Liver (tissue), 9 donors: ENCODE data around the gene KRT86. TPM values are rescaled to one million over a fixed set of nuclear protein-coding genes. Genes with fewer than 3 reads are reported as not detected.

ENCODE experiments used
- DNase-seq: peaks from one replicate; pipeline ENCODE4 v3.0.0-alpha.2; 2017; ENCODE audit warnings: low spot score
- H3K27ac ChIP-seq, 2 donors: one replicate each; pipeline ENCODE4 v1.7.0; 2013; ENCODE audit warnings: inconsistent platforms in 2 of 2, low read length in 2 of 2, control low read depth in 1 of 2, low read depth in 1 of 2, mild to moderate bottlenecking in 1 of 2
- H3K27me3 ChIP-seq, 4 donors: one replicate each; pipeline versions ENCODE4 v1.6.1 to v1.7.0; 2013; ENCODE audit warnings: low read length in 3 of 4, inconsistent platforms in 1 of 4, mild to moderate bottlenecking in 1 of 4, moderate library complexity in 1 of 4; ENCODE audit not compliant: control insufficient read depth in 4 of 4, insufficient read depth in 4 of 4
- H3K36me3 ChIP-seq, 4 donors: one replicate each; pipeline versions ENCODE4 v1.6.1 to v1.7.0; 2013; ENCODE audit warnings: low read length in 3 of 4, mild to moderate bottlenecking in 3 of 4, low read depth in 1 of 4, moderate library complexity in 1 of 4; ENCODE audit not compliant: control insufficient read depth in 4 of 4, insufficient read depth in 3 of 4
- H3K4me1 ChIP-seq, 4 donors: one replicate each; pipeline versions ENCODE4 v1.6.1 to v1.7.0; 2013; ENCODE audit warnings: low read length in 3 of 4, mild to moderate bottlenecking in 3 of 4, moderate library complexity in 1 of 4; ENCODE audit not compliant: control insufficient read depth in 4 of 4, insufficient read depth in 4 of 4
- H3K4me3 ChIP-seq, 3 donors: one replicate each; pipeline versions ENCODE4 v1.6.1 to v1.7.0; 2013; ENCODE audit warnings: low read length in 3 of 3, control low read depth in 1 of 3, low read depth in 1 of 3, mild to moderate bottlenecking in 1 of 3
- H3K9ac ChIP-seq, 2 donors: one replicate each; pipeline ENCODE4 v1.7.0; 2013; ENCODE audit warnings: low read length in 2 of 2, mild to moderate bottlenecking in 2 of 2, moderate library complexity in 2 of 2, control low read depth in 1 of 2, low read depth in 1 of 2
- H3K9me3 ChIP-seq, 4 donors: one replicate each; pipeline versions ENCODE4 v1.6.1 to v1.7.0; 2013; ENCODE audit warnings: low read length in 3 of 4; ENCODE audit not compliant: control insufficient read depth in 4 of 4
- FOXA1 ChIP-seq: IDR thresholded peaks from 2 replicates; pipeline ENCODE4 v1.6.1; 2016; ENCODE audit warnings: antibody characterized with exemption
- FOXA2 ChIP-seq: IDR thresholded peaks from 2 replicates; pipeline ENCODE4 v1.6.1; 2016; ENCODE audit warnings: antibody characterized with exemption
- GABPA ChIP-seq, 2 donors: IDR thresholded peaks in 1 of 2; conservative IDR thresholded peaks in 1 of 2; 2 replicates each; pipeline ENCODE4 v1.6.1; 2016; ENCODE audit warnings: antibody characterized with exemption in 2 of 2, mild to moderate bottlenecking in 1 of 2, moderate library complexity in 1 of 2
- HNF4G ChIP-seq: IDR thresholded peaks from 2 replicates; pipeline ENCODE4 v1.6.1; 2016; ENCODE audit warnings: antibody characterized with exemption
- JUND ChIP-seq, 2 donors: IDR thresholded peaks; 2 replicates each; pipeline ENCODE4 v1.6.1; 2016; ENCODE audit warnings: antibody characterized with exemption in 2 of 2
- NR2F2 ChIP-seq: IDR thresholded peaks from 2 replicates; pipeline ENCODE4 v1.6.1; 2016; ENCODE audit warnings: antibody characterized with exemption
- RAD21 ChIP-seq, 2 donors: IDR thresholded peaks; 2 replicates each; pipeline ENCODE4 v1.6.1; 2016; ENCODE audit warnings: antibody characterized with exemption in 2 of 2, mild to moderate bottlenecking in 2 of 2
- SP1 ChIP-seq: IDR thresholded peaks from 2 replicates; pipeline ENCODE4 v1.6.1; 2018; ENCODE audit warnings: antibody characterized with exemption, mild to moderate bottlenecking
- TAF1 ChIP-seq: conservative IDR thresholded peaks from 2 replicates; pipeline ENCODE4 v1.6.1; 2016; ENCODE audit warnings: antibody characterized with exemption, mild to moderate bottlenecking
- WGBS: extraction: QIAGEN DNeasy Blood & Tissue Kit; methylation state at CpG from one replicate; pipeline ENCODE4 v1.1.7; 2013; 5-methylcytosine and 5-hydroxymethylcytosine counted together
- polyA plus RNA-seq, 2 donors: library from polyadenylated mRNA; stranded (reverse) in 1 of 2; unstranded in 1 of 2; fragments of 200-250 nt in 1 of 2; fragments of >200 nt in 1 of 2; fragmentation: Nextera tagmentation in 1 of 2; extraction: Ambion mirVana in 1 of 2; gene quantifications; one replicate each; pipeline versions ENCODE4 v1.2.1 to v1.2.3, GENCODE V29; 2013 to 2015
- total RNA-seq, 2 donors: library from RNA; depleted of rRNA; stranded (reverse); fragments of >200 nt; gene quantifications; one replicate each; pipeline ENCODE4 v1.2.3, GENCODE V29; 2014
- TF ChIP-seq, protein P1 (sequence below): IDR thresholded peaks from 2 replicates; pipeline ENCODE4 v1.6.1; 2016; ENCODE audit warnings: antibody characterized with exemption, mild to moderate bottlenecking
- TF ChIP-seq, protein P2 (sequence below): IDR thresholded peaks from 2 replicates; pipeline ENCODE4 v1.6.1; 2016; ENCODE audit warnings: antibody characterized with exemption
- TF ChIP-seq, protein P3 (sequence below): IDR thresholded peaks from 2 replicates; pipeline ENCODE4 v1.6.1; 2016; ENCODE audit warnings: antibody characterized with exemption
- TF ChIP-seq, protein P4 (sequence below): fragments of 150-350 bp; IDR thresholded peaks from 2 replicates; pipeline ENCODE4 v1.5.1; 2017; ENCODE audit warnings: improper control_type of control experiment, low read depth, low read length; ENCODE audit not compliant: missing input control
- donor health status: healthy.
- donor health status: healthy.
- donor health status: healthy.
- donor health status: healthy.
- donor health status: healthy.

Gene KRT86
- total and polyA plus RNA-seq, 4 donors: 0.08 TPM; not detected in 3

DNA sequence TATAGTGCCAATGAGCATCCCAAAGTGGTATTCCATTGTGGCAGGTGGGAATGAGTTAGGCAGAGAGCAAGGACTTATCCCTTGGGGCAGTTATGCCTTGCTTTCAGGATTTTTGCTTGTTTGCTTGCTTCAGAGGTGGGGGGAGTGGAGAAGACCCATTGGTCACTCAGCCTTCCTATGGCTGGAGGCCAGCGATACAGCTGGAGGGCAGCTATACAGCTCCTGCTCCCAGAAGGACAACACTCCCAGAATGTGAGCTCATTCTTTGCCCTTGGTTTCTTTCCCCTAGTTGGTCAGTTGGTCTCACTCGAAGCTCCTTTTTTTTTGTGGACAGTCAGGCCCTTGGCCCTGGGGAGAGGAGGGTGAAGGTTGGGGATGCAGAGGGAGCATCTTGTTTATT, 32.3 kb downstream of the KRT86 start:
- WGBS: 93% methylated on average over 2 of the region's 2 CpGs
- Histone ChIP-seq H3K9ac (no peak overlapping the region), H3K9me3 (no peaks in the 10 kb centered on the region), H3K4me1 (peaks cover 0 to 12% (median 3%) of the 10 kb centered on the region in 4 donors), H3K27me3 (peaks cover 0 to 8% (median 3%) of the 10 kb centered on the region in 4 donors), H3K4me3 (no peak overlapping the region), H3K36me3 (no peaks in the 10 kb centered on the region), H3K27ac (no peak overlapping the region)
- DNase-seq: no peak
- TF ChIP-seq, protein P1, sequence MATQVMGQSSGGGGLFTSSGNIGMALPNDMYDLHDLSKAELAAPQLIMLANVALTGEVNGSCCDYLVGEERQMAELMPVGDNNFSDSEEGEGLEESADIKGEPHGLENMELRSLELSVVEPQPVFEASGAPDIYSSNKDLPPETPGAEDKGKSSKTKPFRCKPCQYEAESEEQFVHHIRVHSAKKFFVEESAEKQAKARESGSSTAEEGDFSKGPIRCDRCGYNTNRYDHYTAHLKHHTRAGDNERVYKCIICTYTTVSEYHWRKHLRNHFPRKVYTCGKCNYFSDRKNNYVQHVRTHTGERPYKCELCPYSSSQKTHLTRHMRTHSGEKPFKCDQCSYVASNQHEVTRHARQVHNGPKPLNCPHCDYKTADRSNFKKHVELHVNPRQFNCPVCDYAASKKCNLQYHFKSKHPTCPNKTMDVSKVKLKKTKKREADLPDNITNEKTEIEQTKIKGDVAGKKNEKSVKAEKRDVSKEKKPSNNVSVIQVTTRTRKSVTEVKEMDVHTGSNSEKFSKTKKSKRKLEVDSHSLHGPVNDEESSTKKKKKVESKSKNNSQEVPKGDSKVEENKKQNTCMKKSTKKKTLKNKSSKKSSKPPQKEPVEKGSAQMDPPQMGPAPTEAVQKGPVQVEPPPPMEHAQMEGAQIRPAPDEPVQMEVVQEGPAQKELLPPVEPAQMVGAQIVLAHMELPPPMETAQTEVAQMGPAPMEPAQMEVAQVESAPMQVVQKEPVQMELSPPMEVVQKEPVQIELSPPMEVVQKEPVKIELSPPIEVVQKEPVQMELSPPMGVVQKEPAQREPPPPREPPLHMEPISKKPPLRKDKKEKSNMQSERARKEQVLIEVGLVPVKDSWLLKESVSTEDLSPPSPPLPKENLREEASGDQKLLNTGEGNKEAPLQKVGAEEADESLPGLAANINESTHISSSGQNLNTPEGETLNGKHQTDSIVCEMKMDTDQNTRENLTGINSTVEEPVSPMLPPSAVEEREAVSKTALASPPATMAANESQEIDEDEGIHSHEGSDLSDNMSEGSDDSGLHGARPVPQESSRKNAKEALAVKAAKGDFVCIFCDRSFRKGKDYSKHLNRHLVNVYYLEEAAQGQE: no peak
- TF ChIP-seq RAD21 (IDR thresholded peaks at IDR 0.05) (no peak), TAF1 (no peak), JUND (IDR thresholded peaks at IDR 0.05) (no peak), GABPA (IDR thresholded peaks at IDR 0.05 in 1 of 2, conservative IDR thresholded peaks at IDR 0.05 in 1 of 2) (no peak), FOXA2 (no peak), NR2F2 (no peak), SP1 (no peak), HNF4G (no peak)
- TF ChIP-seq, protein P2, sequence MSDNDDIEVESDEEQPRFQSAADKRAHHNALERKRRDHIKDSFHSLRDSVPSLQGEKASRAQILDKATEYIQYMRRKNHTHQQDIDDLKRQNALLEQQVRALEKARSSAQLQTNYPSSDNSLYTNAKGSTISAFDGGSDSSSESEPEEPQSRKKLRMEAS: no peak
- TF ChIP-seq, protein P3, sequence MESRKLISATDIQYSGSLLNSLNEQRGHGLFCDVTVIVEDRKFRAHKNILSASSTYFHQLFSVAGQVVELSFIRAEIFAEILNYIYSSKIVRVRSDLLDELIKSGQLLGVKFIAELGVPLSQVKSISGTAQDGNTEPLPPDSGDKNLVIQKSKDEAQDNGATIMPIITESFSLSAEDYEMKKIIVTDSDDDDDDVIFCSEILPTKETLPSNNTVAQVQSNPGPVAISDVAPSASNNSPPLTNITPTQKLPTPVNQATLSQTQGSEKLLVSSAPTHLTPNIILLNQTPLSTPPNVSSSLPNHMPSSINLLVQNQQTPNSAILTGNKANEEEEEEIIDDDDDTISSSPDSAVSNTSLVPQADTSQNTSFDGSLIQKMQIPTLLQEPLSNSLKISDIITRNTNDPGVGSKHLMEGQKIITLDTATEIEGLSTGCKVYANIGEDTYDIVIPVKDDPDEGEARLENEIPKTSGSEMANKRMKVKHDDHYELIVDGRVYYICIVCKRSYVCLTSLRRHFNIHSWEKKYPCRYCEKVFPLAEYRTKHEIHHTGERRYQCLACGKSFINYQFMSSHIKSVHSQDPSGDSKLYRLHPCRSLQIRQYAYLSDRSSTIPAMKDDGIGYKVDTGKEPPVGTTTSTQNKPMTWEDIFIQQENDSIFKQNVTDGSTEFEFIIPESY: no peak

DNA sequence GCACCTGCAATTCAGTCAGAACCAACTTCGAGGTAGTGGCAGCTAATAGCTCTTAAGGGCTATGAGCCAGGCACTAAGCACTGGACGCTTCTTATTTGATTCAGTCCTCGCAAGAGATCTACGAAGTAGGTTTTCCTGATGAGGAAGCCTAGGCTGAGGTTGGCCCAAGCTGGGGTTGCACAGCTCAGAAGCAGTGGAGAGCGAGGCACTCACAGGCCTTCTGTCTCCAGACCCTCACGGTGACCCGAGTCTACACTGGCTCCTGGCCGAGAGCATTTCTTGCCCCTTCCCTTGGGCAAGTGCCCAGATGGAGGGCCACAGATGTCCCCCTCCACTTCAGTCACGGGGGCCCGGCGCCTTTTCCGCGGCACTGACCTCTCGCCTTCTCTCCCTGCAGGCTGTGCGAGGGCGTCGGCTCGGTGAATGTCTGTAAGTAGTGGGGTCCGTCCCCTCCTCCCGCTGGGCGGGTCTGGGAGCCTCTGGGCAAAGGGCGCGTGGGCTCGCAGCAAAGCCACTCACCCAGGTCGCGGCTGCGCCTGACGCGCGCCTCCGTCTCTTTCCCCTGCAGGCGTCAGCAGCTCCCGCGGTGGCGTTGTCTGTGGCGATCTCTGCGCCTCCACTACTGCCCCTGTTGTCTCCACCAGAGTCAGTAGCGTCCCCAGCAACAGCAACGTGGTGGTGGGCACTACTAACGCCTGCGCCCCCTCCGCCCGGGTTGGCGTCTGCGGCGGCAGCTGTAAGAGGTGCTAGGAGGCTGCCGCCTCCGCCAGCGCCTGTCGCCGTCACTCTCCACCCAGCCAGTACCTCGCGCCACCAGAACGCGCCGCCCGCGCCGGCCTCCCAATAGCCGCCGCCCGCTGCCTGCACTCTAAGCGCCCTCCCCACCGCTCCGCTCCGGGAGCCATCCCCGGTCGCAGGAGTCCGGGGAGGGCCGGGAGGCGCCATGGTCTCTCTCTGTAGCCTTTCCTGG, 33.7 kb downstream of the KRT86 start:
- Histone ChIP-seq H3K36me3 (no peaks in the 10 kb centered on the region), H3K4me1 (peaks cover 0 to 12% (median 3%) of the 10 kb centered on the region in 4 donors), H3K27ac (no peak overlapping the region), H3K27me3 (peaks cover 0 to 8% (median 3%) of the 10 kb centered on the region in 4 donors), H3K4me3 (peak overlapping the region in 1 of 3 donors; percentile 14), H3K9me3 (no peaks in the 10 kb centered on the region), H3K9ac (no peak overlapping the region)
- TF ChIP-seq, protein P4, sequence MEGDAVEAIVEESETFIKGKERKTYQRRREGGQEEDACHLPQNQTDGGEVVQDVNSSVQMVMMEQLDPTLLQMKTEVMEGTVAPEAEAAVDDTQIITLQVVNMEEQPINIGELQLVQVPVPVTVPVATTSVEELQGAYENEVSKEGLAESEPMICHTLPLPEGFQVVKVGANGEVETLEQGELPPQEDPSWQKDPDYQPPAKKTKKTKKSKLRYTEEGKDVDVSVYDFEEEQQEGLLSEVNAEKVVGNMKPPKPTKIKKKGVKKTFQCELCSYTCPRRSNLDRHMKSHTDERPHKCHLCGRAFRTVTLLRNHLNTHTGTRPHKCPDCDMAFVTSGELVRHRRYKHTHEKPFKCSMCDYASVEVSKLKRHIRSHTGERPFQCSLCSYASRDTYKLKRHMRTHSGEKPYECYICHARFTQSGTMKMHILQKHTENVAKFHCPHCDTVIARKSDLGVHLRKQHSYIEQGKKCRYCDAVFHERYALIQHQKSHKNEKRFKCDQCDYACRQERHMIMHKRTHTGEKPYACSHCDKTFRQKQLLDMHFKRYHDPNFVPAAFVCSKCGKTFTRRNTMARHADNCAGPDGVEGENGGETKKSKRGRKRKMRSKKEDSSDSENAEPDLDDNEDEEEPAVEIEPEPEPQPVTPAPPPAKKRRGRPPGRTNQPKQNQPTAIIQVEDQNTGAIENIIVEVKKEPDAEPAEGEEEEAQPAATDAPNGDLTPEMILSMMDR: peak; percentile 27
- TF ChIP-seq FOXA1: no peak
- DNase-seq: peak; percentile 59
- WGBS: 10% methylated on average over 71 of the region's 71 CpGs
